Smooth muscle cell (in vitro differentiated cells): Measurements from ENCODE around the gene OTOP3. TPM values are rescaled to one million over a fixed set of nuclear protein-coding genes. Genes with fewer than 3 reads are reported as not detected.
A peak's percentile ranks its signal among the peaks of the same experiment; 100 is the strongest.

Experiments used
- DNase-seq: peaks from one replicate; lab custom pipeline; 2025; ENCODE audit not compliant: unreplicated experiment; lab: John Stamatoyannopoulos, UW
- H2AFZ ChIP-seq: fragments of 200-600 bp; sonication (generic); 2 replicates; pipeline ENCODE4 v1.6.0; 2016; ENCODE audit warnings: antibody characterized with exemption, low read depth, mild to moderate bottlenecking
- H3F3A ChIP-seq: fragments of 200-600 bp; sonication (generic); 2 replicates; pipeline ENCODE4 v1.6.0; 2017; ENCODE audit warnings: antibody characterized with exemption, low read depth
- H3K27ac ChIP-seq: fragments of 200-600 bp; sonication (generic); 2 replicates; pipeline ENCODE4 v1.5.1; 2016; ENCODE audit warnings: low read depth, mild to moderate bottlenecking
- H3K27me3 ChIP-seq: fragments of 200-600 bp; sonication (generic); 2 replicates; pipeline ENCODE4 v1.6.1; 2016; ENCODE audit warnings: low read depth, mild to moderate bottlenecking
- H3K36me3 ChIP-seq: fragments of 200-600 bp; sonication (generic); 2 replicates; pipeline ENCODE4 v1.5.1; 2016; ENCODE audit warnings: low read depth
- H3K4me1 ChIP-seq: fragments of 200-600 bp; sonication (generic); 2 replicates; pipeline ENCODE4 v1.5.1; 2016; ENCODE audit warnings: low read depth
- H3K4me2 ChIP-seq: fragments of 200-600 bp; sonication (generic); 2 replicates; pipeline ENCODE4 v1.6.0; 2016; ENCODE audit warnings: mild to moderate bottlenecking
- H3K4me3 ChIP-seq: fragments of 200-600 bp; sonication (generic); 2 replicates; pipeline ENCODE4 v1.5.1; 2016; ENCODE audit warnings: mild to moderate bottlenecking
- H3K79me2 ChIP-seq: fragments of 200-600 bp; sonication (generic); 2 replicates; pipeline ENCODE4 v1.6.0; 2016; ENCODE audit warnings: low read depth, mild to moderate bottlenecking
- H3K9ac ChIP-seq: fragments of 200-600 bp; sonication (generic); 2 replicates; pipeline ENCODE4 v1.6.0; 2016; ENCODE audit warnings: low read depth
- H3K9me3 ChIP-seq: fragments of 200-600 bp; sonication (generic); replicated peaks from 2 replicates; pipeline ENCODE4 v1.5.1; 2016; ENCODE audit warnings: low read depth
- H4K20me1 ChIP-seq: fragments of 200-600 bp; sonication (generic); 2 replicates; pipeline ENCODE4 v1.6.0; 2016; ENCODE audit warnings: low read depth
- CTCF ChIP-seq: fragments of 200-600 bp; sonication (generic); IDR thresholded peaks from 2 replicates; pipeline ENCODE4 v1.5.1; 2017; ENCODE audit warnings: borderline replicate concordance, mild to moderate bottlenecking, antibody characterized with exemption; ENCODE audit not compliant: insufficient read depth, poor library complexity, severe bottlenecking
- WGBS: methylation state at CpG from one replicate; pipeline ENCODE4 v1.1.7; 2016; ENCODE audit warnings: low lambda C conversion rate; 5-methylcytosine and 5-hydroxymethylcytosine counted together
- polyA plus RNA-seq: library from polyadenylated mRNA; unstranded; fragments of >200 nt; fragmentation: Nextera tagmentation; extraction: Ambion mirVana; gene quantifications from 2 replicates; pipeline ENCODE4 v1.2.1, GENCODE V29; 2016
- total RNA-seq: library from RNA; depleted of rRNA; stranded (reverse); fragments of >200 nt; gene quantifications from 2 replicates; pipeline ENCODE4 v1.2.3, GENCODE V29; 2014

OTOP3 gene
- total and polyA plus RNA-seq, 2 experiments from 2014 or later = not detected

- Histone ChIP-seq H4K20me1 (no peaks in the 10 kb centered on the region), H3K4me1 (no peaks in the 10 kb centered on the region), H3K4me3 (no peak overlapping the region), H3K9ac (no peak overlapping the region), H3K4me2 (no peak overlapping the region), H3K36me3 (no peaks in the 10 kb centered on the region), H3K79me2 (no peaks in the 10 kb centered on the region), H3K9me3 (no peaks in the 10 kb centered on the region), H3K27me3 (peaks cover 43% of the 10 kb centered on the region), H2AFZ (no peak overlapping the region), H3F3A (no peaks in the 10 kb centered on the region), H3K27ac (no peak overlapping the region)
- 95% methylated on average over 3 of the region's 3 CpGs for WGBS
- DNase-seq = no peak
- no peak for TF ChIP-seq CTCF
These were observed 34.7 kb downstream of the OTOP3 start for GRCh38 chr17:74970395-74970794.

- WGBS = 70% methylated on average over 8 of the region's 8 CpGs
- Histone ChIP-seq H3K27me3 (peaks cover 45% of the 10 kb centered on the region), H3K4me1 (no peaks in the 10 kb centered on the region), H3K79me2 (no peaks in the 10 kb centered on the region), H2AFZ (no peak overlapping the region), H3K4me2 (peak overlapping the region; percentile 93), H4K20me1 (no peaks in the 10 kb centered on the region), H3K36me3 (no peaks in the 10 kb centered on the region), H3F3A (no peaks in the 10 kb centered on the region), H3K9me3 (no peaks in the 10 kb centered on the region), H3K27ac (no peak overlapping the region), H3K4me3 (peak overlapping the region; percentile 63), H3K9ac (no peak overlapping the region)
- TF ChIP-seq CTCF = no peak
- no peak for DNase-seq
These were observed 35.6 kb downstream of the OTOP3 start for GRCh38 chr17:74971069-74971841.

- peak overlapping the region; percentile 63 for H3K4me3 ChIP-seq
- H3K4me1 ChIP-seq = no peaks in the 10 kb centered on the region
- no peak overlapping the region for H3K9ac ChIP-seq
- no peak for DNase-seq
- H2AFZ ChIP-seq = no peak overlapping the region
- no peaks in the 10 kb centered on the region for H3K9me3 ChIP-seq
- no peaks in the 10 kb centered on the region for H3F3A ChIP-seq
- H3K27me3 ChIP-seq = peaks cover 45% of the 10 kb centered on the region
- TF ChIP-seq CTCF = no peak
- no peaks in the 10 kb centered on the region for H3K79me2 ChIP-seq
- no peaks in the 10 kb centered on the region for H3K36me3 ChIP-seq
- WGBS = 22% methylated on average over 9 of the region's 9 CpGs
- H3K4me2 ChIP-seq = peak overlapping the region; percentile 93
- H3K27ac ChIP-seq = no peak overlapping the region
- H4K20me1 ChIP-seq = no peaks in the 10 kb centered on the region
These were observed 36.1 kb downstream of the OTOP3 start for GRCh38 chr17:74971842-74972106.
